OCI-LY7 (cell line): ENCODE data around the gene MGMT.

ENCODE experiments used
- EZH2phosphoT487 ChIP-seq: fragments of 200-600 bp; sonication (generic); IDR thresholded peaks from 2 replicates; pipeline ENCODE4 v1.6.1; 2018; ENCODE audit warnings: low read depth, borderline replicate concordance, mild to moderate bottlenecking, mixed run types, antibody characterized with exemption, low read length, moderate library complexity, mixed read lengths
- TF ChIP-seq, protein P1 (sequence below): fragments of 200-600 bp; sonication (generic); conservative IDR thresholded peaks from 2 replicates; pipeline ENCODE4 v1.5.1; 2014; ENCODE audit warnings: mild to moderate bottlenecking, antibody characterized with exemption, low read length, moderate library complexity, mixed read lengths

DNA sequence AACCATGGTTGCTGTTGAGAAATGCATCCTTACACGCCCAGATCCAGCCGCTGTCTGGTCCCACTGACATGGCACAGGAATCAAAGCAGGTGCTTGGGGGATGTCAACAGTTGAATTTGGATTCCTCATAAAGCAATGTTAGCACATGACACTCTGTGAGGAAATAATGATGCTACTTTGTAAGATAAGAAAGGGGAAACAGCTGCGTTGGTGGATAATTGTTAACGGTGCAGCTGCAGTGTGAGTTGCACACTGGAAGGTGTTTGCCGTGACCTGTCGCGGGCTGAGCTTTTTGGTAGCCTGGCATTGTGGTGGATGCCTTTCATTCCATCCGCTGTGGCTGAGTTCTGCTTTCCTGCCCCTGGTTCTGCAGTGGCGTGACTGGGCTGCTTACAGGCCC lies 113.9 kb downstream of the MGMT start:
- TF ChIP-seq, protein P1, sequence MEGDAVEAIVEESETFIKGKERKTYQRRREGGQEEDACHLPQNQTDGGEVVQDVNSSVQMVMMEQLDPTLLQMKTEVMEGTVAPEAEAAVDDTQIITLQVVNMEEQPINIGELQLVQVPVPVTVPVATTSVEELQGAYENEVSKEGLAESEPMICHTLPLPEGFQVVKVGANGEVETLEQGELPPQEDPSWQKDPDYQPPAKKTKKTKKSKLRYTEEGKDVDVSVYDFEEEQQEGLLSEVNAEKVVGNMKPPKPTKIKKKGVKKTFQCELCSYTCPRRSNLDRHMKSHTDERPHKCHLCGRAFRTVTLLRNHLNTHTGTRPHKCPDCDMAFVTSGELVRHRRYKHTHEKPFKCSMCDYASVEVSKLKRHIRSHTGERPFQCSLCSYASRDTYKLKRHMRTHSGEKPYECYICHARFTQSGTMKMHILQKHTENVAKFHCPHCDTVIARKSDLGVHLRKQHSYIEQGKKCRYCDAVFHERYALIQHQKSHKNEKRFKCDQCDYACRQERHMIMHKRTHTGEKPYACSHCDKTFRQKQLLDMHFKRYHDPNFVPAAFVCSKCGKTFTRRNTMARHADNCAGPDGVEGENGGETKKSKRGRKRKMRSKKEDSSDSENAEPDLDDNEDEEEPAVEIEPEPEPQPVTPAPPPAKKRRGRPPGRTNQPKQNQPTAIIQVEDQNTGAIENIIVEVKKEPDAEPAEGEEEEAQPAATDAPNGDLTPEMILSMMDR: no peak
- TF ChIP-seq EZH2phosphoT487: no peak
